SKM-1 treated with dmso at 0.1 percent for 144 hours (cell line): ENCODE results near the gene AMOTL1.
"Not testable (repeated sequence)": the region's sequence is repeated elsewhere in the genome, so short reads cannot be mapped to it uniquely, and the experiment has no call there.

Experiments used
- DNase-seq: peaks from one replicate; lab custom pipeline; 2025; ENCODE audit not compliant: unreplicated experiment; lab: John Stamatoyannopoulos, UW

Gene AMOTL1

DNA sequence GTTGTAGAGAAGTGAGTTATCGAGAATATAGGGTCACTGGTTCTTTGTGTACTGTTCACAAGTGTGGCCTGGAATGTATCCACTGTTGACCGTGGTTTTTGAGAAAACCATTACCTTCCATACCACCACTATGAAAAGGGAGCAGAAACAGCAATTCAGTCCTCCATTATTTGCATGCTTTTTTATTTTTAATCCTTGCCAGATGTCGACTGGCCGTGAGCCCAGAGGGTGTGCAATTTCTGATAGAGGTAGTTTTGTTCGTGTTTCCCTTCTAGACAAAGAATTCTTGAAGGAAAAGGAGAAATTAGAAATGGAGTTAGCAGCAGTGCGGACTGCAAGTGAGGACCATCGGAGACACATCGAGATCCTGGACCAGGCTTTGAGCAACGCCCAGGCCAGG lies 81.7 kb downstream of the AMOTL1 start:
- no peak for DNase-seq

DNA sequence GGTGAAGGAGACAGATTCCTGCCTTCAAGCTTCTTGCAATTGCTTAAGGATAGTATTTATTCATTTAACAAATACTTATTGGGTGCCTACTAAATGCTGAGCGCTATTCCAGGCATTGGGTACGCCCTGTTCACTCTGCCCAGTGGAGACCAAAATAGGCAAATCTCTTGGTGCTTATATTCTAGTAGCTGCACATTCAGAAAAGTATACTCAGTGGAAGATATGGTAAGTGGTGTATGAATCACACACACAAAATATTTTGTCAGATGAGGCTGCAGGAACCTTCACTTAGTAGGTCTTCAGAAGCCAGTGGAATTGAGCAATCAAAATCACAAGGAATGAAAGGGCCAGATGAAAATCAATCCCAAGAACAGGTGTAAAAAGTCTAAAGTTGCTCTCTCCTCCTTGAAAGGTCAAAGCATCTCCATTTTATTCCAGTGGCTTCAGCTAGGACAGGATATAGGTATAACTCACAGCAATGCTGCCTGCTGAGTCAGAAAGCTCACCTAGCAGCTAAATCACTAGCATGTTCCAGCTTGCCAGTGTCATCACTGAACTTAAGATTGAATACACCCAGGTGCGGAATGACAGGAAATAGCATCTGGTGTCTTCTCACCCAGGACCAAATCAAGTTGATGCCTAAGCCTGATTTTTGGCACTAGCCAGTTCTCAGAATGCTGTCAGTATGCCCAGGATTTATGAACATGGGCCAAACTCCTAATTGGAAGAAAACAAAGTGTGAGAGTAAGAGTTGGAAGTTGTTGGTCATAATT lies 83.9 kb downstream of the AMOTL1 start:
- no peak for DNase-seq

DNA sequence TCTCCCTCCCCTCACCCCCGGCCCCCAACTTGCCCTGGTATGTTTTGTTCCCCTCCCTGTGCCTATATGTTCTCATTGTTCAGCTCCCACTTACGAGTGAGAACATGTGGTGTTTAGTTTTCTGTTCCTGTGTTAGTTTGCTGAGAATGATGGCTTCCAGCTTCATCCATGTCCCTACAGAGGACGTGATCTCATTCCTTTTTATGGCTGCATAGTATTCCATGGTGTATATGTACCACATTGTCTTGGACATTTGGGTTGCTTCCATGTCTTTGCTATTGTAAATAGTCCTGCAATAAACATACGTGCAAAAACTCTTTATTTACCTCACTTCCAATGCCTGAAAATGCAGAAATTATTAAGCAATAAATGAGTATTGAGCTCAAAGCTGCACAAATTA lies 85.1 kb downstream of the AMOTL1 start:
- DNase-seq: not testable (repeated sequence)

DNA sequence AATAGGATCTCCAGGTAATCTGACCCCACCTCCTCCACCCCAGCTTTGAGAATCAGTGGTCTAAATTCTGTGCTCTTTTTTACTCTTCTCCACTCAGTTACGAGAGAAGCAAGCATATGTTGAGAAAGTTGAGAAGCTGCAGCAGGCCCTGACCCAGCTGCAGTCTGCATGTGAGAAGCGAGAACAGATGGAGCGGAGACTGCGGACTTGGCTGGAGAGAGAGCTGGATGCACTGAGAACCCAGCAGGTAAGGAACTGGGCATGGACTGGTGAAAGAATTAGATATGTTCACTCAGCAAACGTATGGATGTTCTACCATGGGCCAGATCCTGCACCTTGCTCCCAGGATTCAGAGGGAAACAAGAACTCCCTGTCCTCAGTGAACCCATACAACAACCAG lies 85.7 kb downstream of the AMOTL1 start:
- DNase-seq: no peak

DNA sequence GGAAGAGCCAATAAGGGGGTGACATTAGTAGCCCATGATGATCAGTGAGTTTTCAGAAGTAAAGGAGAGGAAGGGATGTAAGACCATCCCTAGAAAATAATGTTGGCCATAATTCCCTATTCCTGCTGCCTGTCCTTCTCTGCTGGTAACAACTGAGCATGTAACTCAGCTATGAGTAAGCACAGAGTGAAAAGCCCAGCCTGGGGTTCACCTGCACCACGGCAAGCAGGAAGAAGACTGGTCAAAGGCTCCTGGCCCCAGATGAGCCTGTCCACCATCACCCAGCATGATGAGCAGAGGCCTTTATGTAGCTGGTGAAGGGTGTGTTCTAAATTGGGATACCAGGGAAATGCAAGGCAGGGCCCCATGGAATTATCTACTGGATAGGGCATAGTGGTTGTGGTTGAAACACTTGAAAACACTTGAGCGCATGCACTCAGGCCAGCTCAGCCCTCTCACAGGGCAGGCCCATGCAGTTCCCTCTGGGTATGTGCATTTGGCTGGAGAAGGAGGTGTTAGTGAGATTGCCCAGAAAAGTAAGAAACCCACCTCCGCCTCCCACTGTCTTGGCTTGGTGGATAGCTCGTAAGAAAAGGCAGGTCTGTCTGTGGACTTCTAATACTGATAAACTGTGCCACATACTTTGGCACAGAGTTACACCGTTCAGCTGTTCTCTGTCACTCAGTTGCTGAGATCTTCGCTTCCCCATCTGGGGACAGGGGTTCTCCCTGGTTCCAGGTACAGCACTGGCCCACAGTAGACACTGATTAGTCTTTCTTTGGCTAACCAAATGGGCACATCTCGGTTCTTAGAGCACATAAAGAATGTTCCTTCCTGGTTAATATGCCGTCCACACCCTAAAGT lies 86.8 kb downstream of the AMOTL1 start:
- no peak for DNase-seq

DNA sequence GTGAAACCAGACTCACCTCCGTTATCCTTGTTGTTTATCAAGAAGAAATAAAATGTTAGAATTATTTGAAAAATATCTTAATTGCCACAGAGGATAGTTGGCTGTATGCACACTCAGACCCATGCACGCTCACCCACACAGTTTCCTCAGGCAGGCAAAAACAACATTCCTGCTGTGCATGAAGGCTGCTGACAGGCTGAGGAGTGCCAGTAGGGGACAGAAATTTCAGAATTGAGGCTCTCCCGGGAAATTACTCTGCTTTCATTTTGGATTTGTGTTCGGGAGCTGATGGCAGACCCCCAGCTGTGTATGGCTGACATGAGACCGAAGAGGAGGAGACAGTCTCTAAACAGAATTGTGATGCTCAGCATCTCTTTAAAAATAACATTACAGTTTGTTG lies 87.5 kb downstream of the AMOTL1 start:
- no peak for DNase-seq

DNA sequence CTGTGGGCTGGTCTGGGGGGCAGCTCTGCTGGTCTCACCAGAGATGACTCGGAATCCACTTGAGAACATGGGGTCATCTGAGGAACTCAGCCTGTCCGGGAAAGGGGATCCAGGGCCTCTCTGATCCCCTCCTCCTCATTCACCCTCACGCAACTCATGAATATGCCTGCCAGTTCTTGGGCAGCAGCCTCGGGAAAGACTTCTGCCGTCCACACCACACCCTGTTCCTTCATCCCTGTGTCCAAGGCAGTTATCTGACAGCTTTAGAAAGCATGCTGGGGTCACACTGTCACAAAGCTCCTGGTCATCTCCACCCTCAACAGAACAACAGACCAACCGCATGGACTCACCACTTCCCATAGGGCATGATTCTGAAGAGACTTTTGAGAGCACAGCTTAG lies 88.3 kb downstream of the AMOTL1 start:
- no peak for DNase-seq

DNA sequence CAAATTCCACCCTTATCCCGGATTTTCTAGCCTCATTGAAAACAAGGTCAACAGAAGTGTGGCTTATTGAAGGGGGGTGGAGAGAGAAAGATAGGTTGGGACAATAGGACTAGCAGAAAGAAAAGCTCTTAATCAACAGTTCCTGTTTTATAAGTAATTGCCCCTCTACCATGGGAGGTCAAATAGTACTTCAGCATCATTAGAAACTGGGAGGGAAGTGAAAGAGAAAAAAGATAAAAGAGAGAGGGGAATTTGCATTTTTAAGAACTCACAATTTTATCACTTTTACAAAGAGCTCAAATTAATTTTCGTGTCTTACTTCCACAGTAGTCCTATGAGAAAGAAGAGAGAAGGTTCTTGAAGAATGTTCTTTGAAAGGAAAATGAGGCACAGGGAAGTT lies 89.2 kb downstream of the AMOTL1 start:
- no peak for DNase-seq

DNA sequence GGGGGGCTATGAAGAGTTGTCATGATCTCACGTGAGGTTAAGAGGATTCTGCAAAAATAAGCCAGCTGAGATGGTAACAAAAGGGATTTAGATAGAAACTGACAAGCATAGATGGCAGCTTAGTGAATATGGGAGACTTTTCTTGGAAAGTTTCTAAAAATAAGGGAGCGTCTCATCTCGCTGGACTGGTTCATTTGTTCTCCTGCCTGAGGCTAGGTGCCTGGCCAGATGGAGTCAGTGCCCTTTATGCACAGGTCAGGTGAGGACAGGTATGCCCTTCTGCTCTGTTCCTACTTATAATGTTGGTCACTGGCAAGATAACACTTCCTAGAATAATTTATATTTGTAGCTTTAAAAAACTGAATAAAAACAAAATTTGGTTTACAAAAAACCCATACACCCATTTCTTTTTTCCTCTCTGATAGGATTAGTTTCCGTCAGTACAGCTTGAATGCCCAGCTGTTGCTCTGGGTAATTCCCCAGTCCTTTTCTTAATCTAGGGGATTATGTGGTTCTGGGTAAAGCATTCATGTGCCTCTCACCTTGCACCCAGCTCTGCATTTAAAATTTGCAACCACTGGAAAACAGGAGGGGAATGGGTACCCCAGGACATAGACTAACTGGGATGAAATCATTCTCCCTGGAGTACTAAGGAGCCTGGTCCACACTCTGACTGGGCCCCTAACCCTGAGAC lies 90.0 kb downstream of the AMOTL1 start:
- no peak for DNase-seq

DNA sequence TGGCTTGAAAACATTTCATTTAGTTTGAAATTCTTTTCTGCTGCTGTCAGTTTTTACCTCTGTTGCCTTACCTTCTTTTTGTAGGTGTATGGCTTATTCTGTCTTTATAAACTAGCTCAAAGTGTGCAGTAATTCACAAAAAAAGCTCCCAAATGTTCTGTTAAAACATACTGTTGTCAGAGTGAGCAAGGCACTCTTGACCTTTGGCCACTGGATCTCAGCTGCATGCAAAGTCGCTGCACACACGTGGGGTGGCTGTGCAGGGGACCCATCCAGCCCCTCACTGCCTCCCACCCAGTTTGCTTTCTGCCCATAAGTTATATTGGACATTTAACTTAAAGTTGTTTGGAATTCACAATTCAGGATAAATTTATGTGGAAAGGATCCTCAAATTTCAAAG lies 92.2 kb downstream of the AMOTL1 start:
- no peak for DNase-seq

DNA sequence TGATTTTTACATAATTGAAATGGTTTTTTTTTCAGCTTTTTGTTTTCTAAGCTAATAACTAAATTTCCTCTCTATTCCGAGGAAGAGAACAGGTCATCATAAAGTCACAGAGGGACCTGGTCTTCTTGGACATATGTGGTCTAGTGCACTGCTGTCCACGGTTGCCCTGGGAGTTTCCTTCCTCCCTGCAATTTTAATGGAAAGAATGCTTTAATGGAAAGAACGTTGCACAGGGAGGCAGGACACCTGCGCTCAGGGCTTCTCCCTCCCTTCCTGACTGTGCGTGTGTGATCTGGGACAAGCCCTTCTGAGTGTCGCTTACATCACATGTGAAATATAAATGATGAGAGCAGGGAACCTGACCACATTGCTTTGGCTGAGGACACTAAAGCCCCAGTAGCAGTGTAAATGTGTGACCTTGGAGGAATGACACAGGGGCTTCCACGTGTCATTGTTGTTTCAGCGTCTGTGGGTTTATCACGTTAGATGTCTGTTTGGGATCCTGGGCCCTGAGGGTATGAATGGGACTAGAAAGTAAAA lies 93.2 kb downstream of the AMOTL1 start:
- DNase-seq: no peak

DNA sequence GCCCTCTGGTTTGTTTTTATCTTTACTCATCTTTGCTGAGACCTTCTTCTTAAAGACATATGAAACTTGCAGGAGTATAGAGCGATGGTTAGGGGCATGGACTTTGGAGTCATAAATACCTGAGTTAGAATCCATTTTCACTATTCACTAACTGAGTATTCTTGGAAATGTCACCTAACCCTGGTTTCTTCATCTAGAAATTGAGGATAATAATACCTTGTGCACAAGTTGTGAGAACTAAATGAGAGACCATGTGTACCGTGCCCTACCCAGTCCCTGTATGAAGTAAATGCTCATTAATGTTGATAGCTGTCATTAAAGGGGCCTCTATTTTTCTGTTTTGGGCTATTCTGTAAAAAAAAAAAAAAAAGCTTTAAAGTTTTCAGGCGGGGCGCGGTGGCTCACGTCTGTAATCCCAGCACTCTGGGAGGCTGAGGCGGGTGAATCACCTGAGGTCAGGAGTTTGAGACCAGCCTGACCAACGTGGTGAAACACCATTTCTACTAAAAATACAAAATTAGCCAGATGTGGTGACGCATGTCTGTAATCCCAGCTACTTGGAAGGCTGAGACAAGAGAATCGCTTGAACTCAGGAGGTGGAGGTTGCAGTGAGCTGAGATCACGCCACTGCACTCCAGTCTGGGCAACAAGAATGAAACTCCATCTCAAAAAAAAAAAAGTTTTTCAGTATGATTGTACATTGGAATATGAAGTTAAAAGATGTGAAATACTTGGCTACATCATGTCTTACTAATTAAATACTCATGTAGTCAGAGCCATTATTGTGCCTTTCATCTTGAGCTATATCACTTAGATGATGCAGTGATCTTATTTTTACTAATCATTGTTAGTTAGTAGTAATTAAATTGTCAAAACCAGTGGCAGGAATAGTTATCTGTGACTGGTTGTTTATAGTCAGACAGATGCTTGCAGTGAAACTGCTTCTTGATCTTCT lies 95.0 kb downstream of the AMOTL1 start:
- no peak for DNase-seq

DNA sequence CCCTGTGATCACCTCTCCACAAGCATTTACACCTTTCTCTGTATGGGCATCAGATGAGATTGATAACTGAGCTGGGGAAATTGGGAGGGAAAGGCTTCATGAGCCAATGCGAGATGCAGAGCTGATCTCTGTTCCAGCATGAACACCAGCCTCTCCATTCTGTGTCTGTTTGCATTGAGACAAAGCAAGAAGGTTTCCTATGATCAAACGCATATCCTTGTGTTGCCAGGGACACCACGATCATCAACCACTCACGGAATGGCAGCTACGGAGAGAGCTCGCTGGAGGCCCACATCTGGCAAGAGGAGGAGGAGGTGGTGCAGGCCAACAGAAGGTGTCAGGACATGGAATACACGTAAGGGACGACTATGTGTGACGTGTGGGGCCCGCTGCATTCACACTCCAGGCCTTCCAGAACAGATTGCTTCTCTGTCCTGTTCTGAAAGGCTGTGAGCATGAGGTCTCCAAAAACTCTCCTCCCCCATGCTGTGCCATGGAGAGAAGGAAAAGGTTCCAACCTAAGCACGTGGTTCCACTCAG lies 96.4 kb downstream of the AMOTL1 start:
- DNase-seq: no peak

DNA sequence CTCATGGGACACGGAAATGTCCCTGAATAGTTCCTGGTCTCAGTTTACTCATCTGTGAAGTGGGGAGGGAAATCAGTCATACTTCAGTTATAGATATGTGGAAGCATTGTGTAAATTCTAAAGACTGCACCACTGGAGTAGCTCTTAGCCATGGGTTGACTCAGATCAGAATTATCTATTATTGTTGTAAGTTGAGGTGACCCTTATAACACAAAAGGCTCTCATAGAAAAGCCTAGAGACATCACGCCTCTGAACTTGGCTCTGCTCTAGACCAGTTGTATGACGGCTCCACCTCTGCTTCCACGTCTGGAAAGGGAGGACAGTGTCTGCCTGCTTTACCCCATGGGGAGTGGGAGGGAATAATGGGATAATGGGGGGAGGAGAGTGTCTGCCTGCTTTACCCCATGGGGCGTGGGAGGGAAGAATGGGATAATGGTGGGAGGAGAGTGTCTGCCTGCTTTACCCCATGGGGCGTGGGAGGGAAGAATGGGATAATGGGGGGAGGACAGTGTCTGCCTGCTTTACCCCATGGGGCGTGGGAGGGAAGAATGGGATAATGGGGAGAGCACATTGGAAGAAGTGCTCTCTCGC lies 98.2 kb downstream of the AMOTL1 start:
- DNase-seq: no peak

DNA sequence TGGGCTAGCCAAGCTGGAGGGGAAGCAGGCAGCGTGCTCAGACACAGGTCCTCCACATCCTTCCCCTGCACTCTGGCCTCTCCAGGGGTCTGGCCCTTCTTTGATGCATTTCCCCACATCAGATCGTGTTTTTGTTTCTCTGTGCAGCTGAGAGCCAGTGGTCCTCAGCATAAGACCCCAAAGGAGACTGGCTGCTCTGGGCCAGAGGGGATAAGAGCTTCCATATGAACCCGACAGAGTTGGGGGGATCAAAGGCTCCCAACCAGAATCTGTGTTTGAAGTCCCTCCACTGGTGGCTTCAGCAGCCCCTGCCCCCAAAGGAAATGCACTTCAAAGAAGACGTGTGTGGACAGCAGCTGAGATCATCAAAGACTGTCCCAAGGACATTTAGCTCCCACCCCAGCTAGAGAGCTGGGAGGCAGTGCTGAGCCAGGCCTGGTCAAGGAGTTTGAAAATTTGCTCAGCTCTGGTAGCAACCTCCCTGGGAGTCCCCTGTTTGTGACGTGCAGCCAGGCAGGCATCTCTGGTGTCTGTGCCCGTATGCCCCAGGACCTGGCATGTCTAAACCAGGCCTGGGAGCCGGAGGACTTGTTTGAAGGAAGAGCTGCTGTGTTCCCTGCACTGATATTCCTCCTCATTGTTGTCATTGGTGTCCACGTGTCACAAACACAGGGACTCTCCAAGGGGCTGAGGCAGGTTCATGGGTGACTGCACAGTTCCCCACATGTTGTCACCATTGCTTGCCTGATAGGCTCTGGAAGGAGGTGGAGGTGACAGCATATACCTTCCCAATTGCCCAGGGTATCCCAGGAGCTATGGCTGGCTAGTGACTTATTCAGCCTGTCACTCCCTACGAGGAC lies 99.0 kb downstream of the AMOTL1 start:
- DNase-seq: no peak

DNA sequence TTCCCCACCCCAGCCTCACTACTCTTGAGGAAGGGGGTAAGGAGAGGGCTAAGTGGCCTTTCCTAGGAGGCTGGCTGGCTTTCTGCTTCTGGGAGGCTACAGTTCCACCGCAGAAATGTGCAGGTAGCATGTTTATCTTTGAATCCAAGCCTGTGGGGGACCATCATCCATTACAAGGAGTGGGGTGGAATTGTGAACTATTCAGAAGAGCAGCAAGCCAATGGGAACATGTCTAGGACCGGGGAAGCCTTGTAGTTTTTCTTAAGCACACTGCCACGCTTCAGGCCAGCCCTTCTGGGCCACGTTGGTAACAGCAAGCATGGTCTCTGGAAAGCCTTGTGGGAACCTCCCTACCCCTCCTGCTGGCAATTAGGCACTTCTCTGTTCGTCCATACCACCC lies 100.3 kb downstream of the AMOTL1 start:
- DNase-seq: no peak

DNA sequence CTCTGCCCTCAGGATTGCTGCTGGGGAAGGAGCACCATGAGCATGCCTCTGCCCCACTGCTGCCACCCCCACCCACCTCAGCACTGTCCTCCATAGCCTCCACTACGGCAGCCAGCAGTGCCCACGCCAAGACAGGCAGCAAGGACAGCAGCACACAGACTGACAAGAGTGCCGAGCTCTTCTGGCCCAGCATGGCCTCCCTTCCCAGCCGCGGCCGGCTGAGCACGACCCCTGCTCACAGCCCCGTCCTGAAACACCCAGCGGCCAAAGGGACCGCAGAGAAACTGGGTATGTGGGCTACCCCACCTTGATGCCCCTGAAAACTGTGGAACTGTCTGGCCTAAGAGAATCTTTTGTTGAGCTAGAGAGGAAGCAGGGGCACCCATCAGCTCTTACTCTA lies 101.0 kb downstream of the AMOTL1 start:
- no peak for DNase-seq

DNA sequence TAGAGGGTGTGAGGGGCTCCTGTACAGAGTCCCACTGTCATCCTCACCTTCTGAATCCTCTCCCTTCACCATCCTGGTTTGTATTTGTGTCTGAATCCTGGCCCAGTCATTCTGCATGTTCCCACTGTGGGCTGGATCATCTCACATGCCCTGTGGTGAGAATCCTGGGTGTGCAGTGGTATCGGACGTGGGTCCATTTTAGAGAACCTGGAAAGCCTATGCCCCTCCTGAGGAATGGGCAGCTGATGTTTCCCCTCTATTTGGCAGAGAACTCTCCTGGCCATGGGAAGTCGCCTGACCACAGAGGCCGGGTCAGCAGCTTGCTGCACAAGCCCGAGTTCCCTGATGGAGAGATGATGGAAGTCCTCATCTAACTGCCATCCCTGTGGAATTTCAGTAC lies 102.3 kb downstream of the AMOTL1 start:
- no peak for DNase-seq
